Keratinocyte (primary cell): ENCODE results near the gene ITPK1. TPM values are rescaled to one million over a fixed set of nuclear protein-coding genes. Genes with fewer than 3 reads are reported as not detected.
A peak's percentile ranks its signal among the peaks of the same experiment; 100 is the strongest.
"Not testable (repeated sequence)": the region's sequence is repeated elsewhere in the genome, so short reads cannot be mapped to it uniquely, and the experiment has no call there.

Experiments
- DNase-seq: peaks from one replicate; pipeline ENCODE4 v3.0.0-alpha.2; 2011; ENCODE audit warnings: low read depth, missing footprints, low spot score
- FAIRE-seq: peaks from 2 replicates; lab custom pipeline; 2011; peaks lifted over from hg19 to GRCh38; lab: Jason Lieb, UNC
- H2AFZ ChIP-seq: 2 replicates; pipeline ENCODE4 v1.6.0; 2012; ENCODE audit warnings: low read length, control low read depth, inconsistent platforms; ENCODE audit not compliant: control insufficient read depth
- H3K27ac ChIP-seq: 2 replicates; pipeline ENCODE4 v1.5.1; 2011; ENCODE audit warnings: low read length; ENCODE audit not compliant: control insufficient read depth, insufficient read depth
- H3K27me3 ChIP-seq: 3 replicates; pipeline ENCODE4 v1.6.0; 2011; ENCODE audit warnings: low read length; ENCODE audit not compliant: control insufficient read depth, insufficient read depth; ENCODE audit errors: extremely low read depth
- H3K36me3 ChIP-seq, 2 experiments: 2 replicates in 1 of 2; 3 replicates in 1 of 2; pipeline ENCODE4 v1.5.1; 2011; ENCODE audit warnings: low read length in 2 of 2, mild to moderate bottlenecking in 1 of 2; ENCODE audit not compliant: control insufficient read depth in 2 of 2, insufficient read depth in 2 of 2; ENCODE audit errors: extremely low read depth in 1 of 2
- H3K4me1 ChIP-seq: 3 replicates; pipeline ENCODE4 v1.5.1; 2011; ENCODE audit warnings: low read length; ENCODE audit not compliant: control insufficient read depth, insufficient read depth; ENCODE audit errors: extremely low read depth
- H3K4me2 ChIP-seq: 3 replicates; pipeline ENCODE4 v1.6.0; 2011; ENCODE audit warnings: low read depth, low read length; ENCODE audit not compliant: control insufficient read depth, insufficient read depth; ENCODE audit errors: extremely low read depth
- H3K4me3 ChIP-seq, 3 experiments: fragments of 200-600 bp in 1 of 3; sonication (generic) in 1 of 3; 2 replicates in 2 of 3; 3 replicates in 1 of 3; pipeline ENCODE4 v1.5.1; 2011 to 2016; ENCODE audit warnings: low read length in 3 of 3, mild to moderate bottlenecking in 3 of 3, control low read depth in 2 of 3, inconsistent platforms in 1 of 3, low read depth in 1 of 3, mixed read lengths in 1 of 3, mixed run types in 1 of 3, moderate library complexity in 1 of 3; ENCODE audit not compliant: control insufficient read depth in 2 of 3, insufficient read depth in 2 of 3; ENCODE audit errors: extremely low read depth in 1 of 3
- H3K79me2 ChIP-seq: 2 replicates; pipeline ENCODE4 v1.6.0; 2012; ENCODE audit warnings: low read length; ENCODE audit not compliant: control insufficient read depth, insufficient read depth
- H3K9ac ChIP-seq: 3 replicates; pipeline ENCODE4 v1.6.0; 2011; ENCODE audit warnings: low read length; ENCODE audit not compliant: control insufficient read depth, insufficient read depth; ENCODE audit errors: extremely low read depth
- H3K9me1 ChIP-seq: 3 replicates; pipeline ENCODE4 v1.6.0; 2011; ENCODE audit warnings: low read length; ENCODE audit not compliant: control insufficient read depth, insufficient read depth; ENCODE audit errors: extremely low read depth
- H3K9me3 ChIP-seq: 2 replicates; pipeline ENCODE4 v1.5.1; 2012; ENCODE audit warnings: low read depth, low read length; ENCODE audit not compliant: control insufficient read depth
- H4K20me1 ChIP-seq: 3 replicates; pipeline ENCODE4 v1.6.0; 2011; ENCODE audit warnings: low read length; ENCODE audit not compliant: control insufficient read depth, insufficient read depth; ENCODE audit errors: extremely low read depth
- CTCF ChIP-seq, 3 experiments: IDR thresholded peaks in 1 of 3; conservative IDR thresholded peaks in 1 of 3; optimal IDR thresholded peaks in 1 of 3; 2 replicates in 2 of 3; 3 replicates in 1 of 3; pipeline versions ENCODE3 to v1.5.1; 2011; ENCODE audit warnings: low read length in 3 of 3, mild to moderate bottlenecking in 3 of 3, moderate library complexity in 2 of 3, control low read depth in 1 of 3, inconsistent platforms in 1 of 3; ENCODE audit not compliant: insufficient read depth in 2 of 3; ENCODE audit errors: extremely low read depth in 1 of 3
- EZH2 ChIP-seq: IDR thresholded peaks from one replicate; pipeline ENCODE4 v1.6.1; 2012; ENCODE audit warnings: inconsistent platforms, mild to moderate bottlenecking, low read length, moderate library complexity
- dilution Hi-C: fragments of 300-500 bp; cut with MboI; formaldehyde crosslinking; loops from one replicate; pipeline ENCODE4 v1.7.0; 2020; ENCODE audit warnings: low sequenced_read_pairs; ENCODE audit not compliant: extremely low pct_ligation_motif_present
- polyA plus RNA-seq, 5 experiments: library from polyadenylated mRNA; depleted of rRNA in 3 of 5; stranded (reverse) in 3 of 5; stranded (forward) in 1 of 5; unstranded in 1 of 5; fragments of >200 nt; gene quantifications; 1 replicate in 1 of 5; 2 replicates in 3 of 5; 3 replicates in 1 of 5; pipeline versions ENCODE4 v1.2.1 to v1.2.3, GENCODE V29; 2011 to 2012; ENCODE audit warnings: missing spikeins in 2 of 5, low read depth in 1 of 5, low replicate concordance in 1 of 5

Gene ITPK1
- polyA plus RNA-seq, 1 donor (not counting 4 experiments of a cell fraction or from before 2014, with no cell fraction given), result 67.8 TPM

- Histone ChIP-seq H4K20me1 (no peaks in the 10 kb centered on the region), H3K27ac (no peak overlapping the region), H3K4me2 (no peak overlapping the region), H3K9me1 (no peaks in the 10 kb centered on the region), H2AFZ (no peak overlapping the region), H3K79me2 (no peaks in the 10 kb centered on the region), H3K4me1 (no peaks in the 10 kb centered on the region), H3K36me3 (no peaks in the 10 kb centered on the region), H3K9ac (no peak overlapping the region), H3K4me3 (no peak overlapping the region), H3K9me3 (no peaks in the 10 kb centered on the region), H3K27me3 (no peaks in the 10 kb centered on the region)
- no peak for DNase-seq
- dilution Hi-C loops, result no loop called here
- no peak for FAIRE-seq
- TF ChIP-seq EZH2 (no peak), CTCF (optimal IDR thresholded peaks at IDR 0.05 in 1 of 3, IDR thresholded peaks at IDR 0.05 in 1 of 3, conservative IDR thresholded peaks at IDR 0.05 in 1 of 3; ENCODE audit: extremely low read depth in 1 of 3, insufficient read depth in 2 of 3, low read length in 3 of 3) (no peak)
These were observed 27.3 kb upstream of the ITPK1 start for GRCh38 chr14:93142854-93143652.

GRCh38 chr14:93137864-93138263 is 22.1 kb upstream of the ITPK1 start:
- peak in 1 of 3 experiments; percentile 22 for TF ChIP-seq CTCF (optimal IDR thresholded peaks at IDR 0.05 in 1 of 3, IDR thresholded peaks at IDR 0.05 in 1 of 3, conservative IDR thresholded peaks at IDR 0.05 in 1 of 3; ENCODE audit: extremely low read depth in 1 of 3, insufficient read depth in 2 of 3, low read length in 3 of 3)
- TF ChIP-seq EZH2, result no peak
- FAIRE-seq, result no peak
- Histone ChIP-seq H3K27me3 (no peaks in the 10 kb centered on the region), H3K9me3 (no peaks in the 10 kb centered on the region), H3K4me3 (no peak overlapping the region), H3K79me2 (no peaks in the 10 kb centered on the region), H3K27ac (no peak overlapping the region), H3K9ac (no peak overlapping the region), H4K20me1 (no peaks in the 10 kb centered on the region), H3K4me1 (peaks cover 10% of the 10 kb centered on the region), H3K36me3 (no peaks in the 10 kb centered on the region), H2AFZ (no peak overlapping the region), H3K4me2 (no peak overlapping the region), H3K9me1 (no peaks in the 10 kb centered on the region)
- dilution Hi-C loops, result no loop called here
- no peak for DNase-seq

GRCh38 chr14:93136508-93136907 is 20.8 kb upstream of the ITPK1 start:
- FAIRE-seq, H3K4me2 ChIP-seq, H2AFZ ChIP-seq, H3K4me1 ChIP-seq, H3K36me3 ChIP-seq, H3K27me3 ChIP-seq, DNase-seq, H3K27ac ChIP-seq, H3K9ac ChIP-seq, H3K79me2 ChIP-seq, H3K9me3 ChIP-seq, H4K20me1 ChIP-seq, H3K9me1 ChIP-seq, dilution Hi-C loops, H3K4me3 ChIP-seq: not testable (repeated sequence)
